Adrenal gland (tissue), 12 donors: ENCODE data around the gene DPM2. TPM values are rescaled to one million over a fixed set of nuclear protein-coding genes. Genes with fewer than 3 reads are reported as not detected.

Experiments
- DNase-seq, 7 donors: peaks; one replicate each; pipeline ENCODE4 v3.0.0-alpha.2; 2019 to 2020
- H3K27ac ChIP-seq, 5 donors: fragments of 200-600 bp; sonication (generic) in 4 of 5; 1 replicate in 3 of 5; 2 replicates in 2 of 5; pipeline versions ENCODE4 v1.5.1 to v1.8.0; 2016 to 2020; ENCODE audit warnings: mild to moderate bottlenecking in 1 of 5
- H3K27me3 ChIP-seq: fragments of 200-600 bp; 2 replicates; pipeline ENCODE4 v1.8.0; 2021
- H3K36me3 ChIP-seq, 2 donors: fragments of 200-600 bp; replicated peaks in 1 of 2; 1 replicate in 1 of 2; 2 replicates in 1 of 2; pipeline versions ENCODE4 v1.5.1 to v1.8.0; 2018 to 2022
- H3K4me1 ChIP-seq, 2 donors: fragments of 200-600 bp; replicated peaks in 1 of 2; 1 replicate in 1 of 2; 2 replicates in 1 of 2; pipeline versions ENCODE4 v1.5.1 to v1.8.0; 2018 to 2021
- H3K4me3 ChIP-seq, 4 donors: fragments of 200-600 bp; sonication (generic) in 3 of 4; one replicate each; pipeline ENCODE4 v1.5.1; 2016 to 2018
- H3K9me3 ChIP-seq, 3 donors: fragments of 200-600 bp; sonication (generic) in 1 of 3; replicated peaks in 1 of 3; 1 replicate in 2 of 3; 2 replicates in 1 of 3; pipeline versions ENCODE4 v1.5.1 to v1.8.0; 2016 to 2021
- POLR2A ChIP-seq, 2 donors: fragments of 450-650 bp; IDR thresholded peaks; one replicate each; pipeline ENCODE4 v1.6.1; 2017; ENCODE audit warnings: antibody characterized with exemption in 2 of 2, mild to moderate bottlenecking in 2 of 2, moderate library complexity in 1 of 2
- WGBS, 4 donors: extraction: QIAGEN DNeasy Blood & Tissue Kit in 2 of 4; methylation state at CpG; one replicate each; pipeline versions ENCODE4 v1.1.5 to v1.1.7; 2013 to 2017; 5-methylcytosine and 5-hydroxymethylcytosine counted together
- intact Hi-C, 2 donors: fragments of 100-400 bp; cut with DNase I; formaldehyde crosslinking; loops; one replicate each; pipeline versions ENCODE4 v1.14.1 to v1.15.0; 2022 to 2023
- polyA plus RNA-seq, 3 donors: library from polyadenylated mRNA; stranded (reverse); fragments of 200-250 nt in 2 of 3; fragments of 350-450 nt in 1 of 3; fragmentation: Illumina TruSeq in 1 of 3; extraction: RNeasy Lipid Tissue Mini Kit (QIAGEN cat#74804) in 1 of 3; gene quantifications; one replicate each; pipeline ENCODE4 v1.2.3, GENCODE V29; 2013 to 2014
- total RNA-seq, 9 donors: library from RNA; depleted of rRNA in 4 of 9; stranded (reverse); fragments of >200 nt in 4 of 9; fragments of 120-200 nt in 1 of 9; fragmentation: NEBNext Ultra II Directional in 1 of 9; extraction: Animal tissue kit (Norgen Biotek cat#: 25700) in 1 of 9; gene quantifications; one replicate each; pipeline versions ENCODE4 v1.1.0 to v1.2.4, GENCODE V29; 2013 to 2023
- TF ChIP-seq, protein P1 (sequence below), 6 experiments: fragments of 450-650 bp in 4 of 6; fragments of 200-600 bp in 2 of 6; sonication (generic) in 1 of 6; IDR thresholded peaks; 1 replicate in 5 of 6; 2 replicates in 1 of 6; pipeline versions ENCODE4 v1.5.1 to v1.8.0; 2016 to 2021; ENCODE audit warnings: antibody characterized with exemption in 6 of 6, mild to moderate bottlenecking in 2 of 6, moderate library complexity in 1 of 6
- donor health status: healthy with polysubstance abuse.
- donor health status: Bipolar disorder and iron deficiency.
- donor health status: DM: yes; HTN: yes; CAD: no.
- donor health status: DM: no; HTN: no; CAD: no.
- donor health status: DM: no; HTN: no; CAD: no.
- donor health status: DM: yes; HTN: yes; CAD: no.

The DPM2 gene
- total and polyA plus RNA-seq, 12 donors: 18.4 to 46.8 (median 33.5) TPM

DNA sequence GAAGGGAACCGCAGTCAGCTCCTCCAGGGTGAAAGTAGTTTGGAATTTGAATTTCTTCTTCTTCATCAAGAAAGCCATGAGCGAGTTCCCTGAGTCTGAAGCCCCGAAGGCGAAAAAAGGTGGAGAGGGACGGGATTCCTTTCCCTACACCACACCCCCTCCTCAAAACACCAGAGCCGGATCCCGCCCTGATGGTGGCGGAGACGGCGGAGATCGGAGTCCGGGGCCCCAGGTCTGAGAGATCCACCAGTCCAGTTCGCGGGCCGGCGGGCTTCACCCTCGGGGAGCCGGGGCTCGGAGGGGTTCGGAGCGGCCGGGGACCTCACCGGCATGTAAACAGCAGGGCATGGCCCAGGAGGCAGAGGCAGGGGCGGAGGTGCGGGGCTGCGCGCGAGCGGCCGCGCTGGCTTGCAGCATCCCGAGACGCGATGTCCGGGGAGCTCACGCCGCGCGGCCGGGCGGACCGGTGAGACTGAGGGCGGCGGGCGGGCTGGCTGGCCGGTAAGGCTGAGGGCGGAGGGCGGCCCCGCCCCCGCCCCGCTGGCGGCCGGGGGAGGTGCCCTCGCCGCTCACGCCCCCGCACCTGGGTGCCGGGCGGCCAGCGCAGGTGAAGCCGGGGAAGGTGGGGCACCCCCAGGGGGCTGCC is 42.5 kb upstream of the DPM2 start:
- intact Hi-C loops: no loop called here
- peak in 4 of 7 donors; percentile 55 to 69 (median 63) for DNase-seq

DNA sequence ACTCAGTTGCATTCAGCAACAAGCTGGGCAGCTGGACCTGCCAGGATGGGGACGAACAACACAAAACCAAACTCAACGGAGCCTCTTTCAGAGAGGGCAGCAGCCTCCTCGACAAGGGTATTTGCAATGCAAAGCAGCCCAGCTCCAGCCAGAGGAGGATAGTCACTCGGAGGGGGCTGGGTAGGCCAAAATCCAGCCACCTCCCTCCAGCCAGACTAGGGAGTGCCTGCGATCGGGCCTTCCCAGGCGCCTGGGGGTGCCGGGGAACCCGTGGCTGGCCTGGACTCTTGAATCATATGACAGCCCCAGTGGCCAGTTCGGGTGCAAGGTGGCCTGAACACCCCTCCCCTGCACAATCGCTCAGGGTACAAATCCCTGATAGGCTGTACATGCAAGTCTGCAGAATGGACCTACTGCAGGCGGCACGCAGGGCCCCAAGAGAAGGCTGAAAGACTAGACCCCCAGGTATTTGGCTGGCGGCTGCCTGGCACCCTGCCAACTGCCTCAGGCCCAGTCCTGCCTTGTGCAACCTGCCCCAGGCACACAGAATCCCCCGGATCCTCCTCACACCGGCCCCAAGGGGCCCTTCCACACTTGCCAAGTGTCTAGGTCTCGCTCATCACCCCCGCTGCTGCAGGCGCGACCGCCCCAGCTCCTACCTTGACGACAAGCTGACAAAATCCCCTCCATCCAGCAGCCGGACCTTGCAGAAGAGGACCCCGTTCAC is 41.8 kb upstream of the DPM2 start:
- peak; percentile 21 to 68 for TF ChIP-seq POLR2A (IDR thresholded peaks at IDR 0.05)
- TF ChIP-seq, protein P1, sequence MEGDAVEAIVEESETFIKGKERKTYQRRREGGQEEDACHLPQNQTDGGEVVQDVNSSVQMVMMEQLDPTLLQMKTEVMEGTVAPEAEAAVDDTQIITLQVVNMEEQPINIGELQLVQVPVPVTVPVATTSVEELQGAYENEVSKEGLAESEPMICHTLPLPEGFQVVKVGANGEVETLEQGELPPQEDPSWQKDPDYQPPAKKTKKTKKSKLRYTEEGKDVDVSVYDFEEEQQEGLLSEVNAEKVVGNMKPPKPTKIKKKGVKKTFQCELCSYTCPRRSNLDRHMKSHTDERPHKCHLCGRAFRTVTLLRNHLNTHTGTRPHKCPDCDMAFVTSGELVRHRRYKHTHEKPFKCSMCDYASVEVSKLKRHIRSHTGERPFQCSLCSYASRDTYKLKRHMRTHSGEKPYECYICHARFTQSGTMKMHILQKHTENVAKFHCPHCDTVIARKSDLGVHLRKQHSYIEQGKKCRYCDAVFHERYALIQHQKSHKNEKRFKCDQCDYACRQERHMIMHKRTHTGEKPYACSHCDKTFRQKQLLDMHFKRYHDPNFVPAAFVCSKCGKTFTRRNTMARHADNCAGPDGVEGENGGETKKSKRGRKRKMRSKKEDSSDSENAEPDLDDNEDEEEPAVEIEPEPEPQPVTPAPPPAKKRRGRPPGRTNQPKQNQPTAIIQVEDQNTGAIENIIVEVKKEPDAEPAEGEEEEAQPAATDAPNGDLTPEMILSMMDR (IDR thresholded peaks at IDR 0.05): peak in 1 of 6 experiments; percentile 4
- peak overlapping the region in 4 of 5 donors; percentile 59 to 95 (median 91) for H3K27ac ChIP-seq
- H3K4me3 ChIP-seq: peak overlapping the region; percentile 71 to 99 (median 84)
- no peaks in the 10 kb centered on the region for H3K27me3 ChIP-seq
- H3K4me1 ChIP-seq: peaks cover 57 to 65% of the 10 kb centered on the region in 2 donors
- no peaks in the 10 kb centered on the region for H3K36me3 ChIP-seq
- H3K9me3 ChIP-seq: no peaks in the 10 kb centered on the region
- peak in 6 of 7 donors; percentile 63 to 80 (median 73) for DNase-seq
- 2 to 5% (median 3%) methylated on average over 17 to 24 of the region's 24 CpGs for WGBS, 4 donors
- intact Hi-C loops: loop anchor here in 1 of 2 donors (5.0 kb wide), 1 partner anchor 37 kb away; no protein-coding TSS in a partner anchor

More for the DNA sequence above, 42.5 kb upstream of the DPM2 start:
- 0 to 2% (median 0%) methylated on average over 10 to 61 of the region's 61 CpGs for WGBS, 4 donors
- H3K27ac ChIP-seq: peak overlapping the region in 4 of 5 donors; percentile 59 to 95 (median 91)
- no peaks in the 10 kb centered on the region for H3K36me3 ChIP-seq
- no peaks in the 10 kb centered on the region for H3K9me3 ChIP-seq
- peak in 1 of 2 donors; percentile 7 for TF ChIP-seq POLR2A (IDR thresholded peaks at IDR 0.05)
- TF ChIP-seq, protein P1 (IDR thresholded peaks at IDR 0.05): peak in 1 of 6 experiments; percentile 1
- H3K4me1 ChIP-seq: peaks cover 50 to 58% of the 10 kb centered on the region in 2 donors
- H3K27me3 ChIP-seq: no peaks in the 10 kb centered on the region
- peak overlapping the region; percentile 71 to 99 (median 84) for H3K4me3 ChIP-seq

DNA sequence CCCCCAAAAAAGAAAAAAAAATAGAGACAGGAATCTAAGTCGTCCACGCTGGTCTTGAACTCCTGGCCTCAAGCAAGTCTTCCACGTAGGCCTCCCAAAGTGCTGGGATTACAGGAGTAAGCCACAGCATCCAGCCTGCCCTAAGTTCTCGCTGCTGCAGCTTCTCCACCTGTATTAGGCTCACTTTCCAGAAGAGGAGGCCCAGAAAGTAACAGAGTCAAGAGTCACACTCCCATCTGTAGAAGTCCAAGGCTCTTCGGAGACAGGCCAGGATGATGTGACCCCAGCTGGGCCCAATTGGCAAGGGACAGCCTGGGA is 41.3 kb upstream of the DPM2 start:
- no peak for DNase-seq
- no peaks in the 10 kb centered on the region for H3K36me3 ChIP-seq
- no peak for TF ChIP-seq POLR2A (IDR thresholded peaks at IDR 0.05)
- TF ChIP-seq, protein P1 (IDR thresholded peaks at IDR 0.05): no peak
- no peaks in the 10 kb centered on the region for H3K27me3 ChIP-seq
- peak overlapping the region; percentile 71 to 99 (median 84) for H3K4me3 ChIP-seq
- intact Hi-C loops: loop anchor here in 1 of 2 donors (5.0 kb wide), 1 partner anchor 37 kb away; no protein-coding TSS in a partner anchor
- no peaks in the 10 kb centered on the region for H3K9me3 ChIP-seq
- WGBS, 4 donors: 25 to 47% (median 28%) methylated on average over 4 to 5 of the region's 5 CpGs
- H3K27ac ChIP-seq: peak overlapping the region in 4 of 5 donors; percentile 59 to 95 (median 91)
- H3K4me1 ChIP-seq: peaks cover 63 to 70% of the 10 kb centered on the region in 2 donors
